Activated gamma-delta T cell treated with Interleukin-2 at 50 U/mL for 16 hours (primary cell): ENCODE data around the gene CASKIN2.

Experiments used
- DNase-seq: peaks from one replicate; pipeline ENCODE4 v3.0.0-alpha.2; 2020

CASKIN2 gene, protein sequence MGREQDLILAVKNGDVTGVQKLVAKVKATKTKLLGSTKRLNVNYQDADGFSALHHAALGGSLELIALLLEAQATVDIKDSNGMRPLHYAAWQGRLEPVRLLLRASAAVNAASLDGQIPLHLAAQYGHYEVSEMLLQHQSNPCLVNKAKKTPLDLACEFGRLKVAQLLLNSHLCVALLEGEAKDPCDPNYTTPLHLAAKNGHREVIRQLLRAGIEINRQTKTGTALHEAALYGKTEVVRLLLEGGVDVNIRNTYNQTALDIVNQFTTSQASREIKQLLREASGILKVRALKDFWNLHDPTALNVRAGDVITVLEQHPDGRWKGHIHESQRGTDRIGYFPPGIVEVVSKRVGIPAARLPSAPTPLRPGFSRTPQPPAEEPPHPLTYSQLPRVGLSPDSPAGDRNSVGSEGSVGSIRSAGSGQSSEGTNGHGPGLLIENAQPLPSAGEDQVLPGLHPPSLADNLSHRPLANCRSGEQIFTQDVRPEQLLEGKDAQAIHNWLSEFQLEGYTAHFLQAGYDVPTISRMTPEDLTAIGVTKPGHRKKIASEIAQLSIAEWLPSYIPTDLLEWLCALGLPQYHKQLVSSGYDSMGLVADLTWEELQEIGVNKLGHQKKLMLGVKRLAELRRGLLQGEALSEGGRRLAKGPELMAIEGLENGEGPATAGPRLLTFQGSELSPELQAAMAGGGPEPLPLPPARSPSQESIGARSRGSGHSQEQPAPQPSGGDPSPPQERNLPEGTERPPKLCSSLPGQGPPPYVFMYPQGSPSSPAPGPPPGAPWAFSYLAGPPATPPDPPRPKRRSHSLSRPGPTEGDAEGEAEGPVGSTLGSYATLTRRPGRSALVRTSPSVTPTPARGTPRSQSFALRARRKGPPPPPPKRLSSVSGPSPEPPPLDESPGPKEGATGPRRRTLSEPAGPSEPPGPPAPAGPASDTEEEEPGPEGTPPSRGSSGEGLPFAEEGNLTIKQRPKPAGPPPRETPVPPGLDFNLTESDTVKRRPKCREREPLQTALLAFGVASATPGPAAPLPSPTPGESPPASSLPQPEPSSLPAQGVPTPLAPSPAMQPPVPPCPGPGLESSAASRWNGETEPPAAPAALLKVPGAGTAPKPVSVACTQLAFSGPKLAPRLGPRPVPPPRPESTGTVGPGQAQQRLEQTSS (N-terminal part only)

DNA sequence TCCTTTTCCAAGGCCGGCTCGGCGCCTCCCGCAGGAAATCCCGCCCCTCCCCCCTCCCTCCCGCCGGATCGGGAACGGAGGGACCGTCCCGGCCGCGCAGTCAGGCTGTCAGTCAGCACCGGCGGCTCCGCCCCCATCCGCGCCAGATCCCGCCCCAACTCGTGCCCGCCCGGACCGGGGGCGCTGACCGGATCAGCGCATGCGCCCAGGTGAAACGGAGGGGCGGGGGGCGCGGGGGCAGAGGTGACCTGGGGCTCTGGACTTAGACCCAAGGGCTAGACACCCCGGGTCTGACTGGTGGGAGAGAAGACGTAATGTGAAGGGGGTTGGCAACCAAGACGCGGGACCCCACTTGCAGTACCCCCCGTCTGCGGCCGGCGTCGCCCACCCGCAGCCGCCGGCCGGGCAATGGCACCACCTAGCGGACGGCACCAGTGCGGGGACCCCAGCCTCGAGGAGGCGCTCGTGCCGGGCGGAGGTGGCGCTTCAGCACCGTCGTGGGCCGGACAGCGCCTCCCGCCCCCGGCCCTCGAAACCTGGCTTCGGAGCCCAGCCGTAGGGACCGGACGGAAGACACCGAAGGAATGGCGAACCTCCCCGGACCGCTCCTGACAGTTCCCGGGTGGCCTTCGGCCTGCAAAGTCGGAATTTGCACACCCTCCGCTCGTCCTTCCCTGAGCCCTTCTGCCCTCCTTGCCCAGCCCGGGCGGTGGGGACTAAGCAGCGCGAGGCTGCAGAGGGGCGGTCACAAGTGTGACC lies at the start of gene CASKIN2:
Gene CASKIN2 (minus strand): TSS at position 42 of the 759 bp plus-strand sequence. CDS start 1,733 bp downstream, outside the sequence.
- peak; percentile 72 for DNase-seq

DNA sequence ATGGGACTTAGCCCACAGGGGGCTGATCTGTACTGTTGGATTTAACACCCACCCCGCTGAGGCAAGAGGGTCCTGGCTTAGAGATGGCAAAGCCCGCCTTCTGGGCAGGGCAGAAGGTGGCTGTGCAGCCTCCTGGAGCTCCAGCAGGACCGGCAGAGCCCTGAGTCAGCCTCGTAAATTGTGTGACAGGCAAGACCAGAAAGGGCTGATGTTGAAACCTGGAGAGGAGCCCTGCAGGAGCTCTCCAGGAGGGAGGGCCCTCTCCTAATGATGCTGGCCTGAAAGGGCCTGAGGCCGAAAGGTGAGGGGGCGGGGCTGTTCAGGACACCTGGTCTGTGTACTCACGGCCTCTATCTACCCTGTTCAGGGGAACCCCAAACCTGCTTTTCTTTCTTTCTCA lies 49.7 kb upstream of the CASKIN2 start:
- DNase-seq, result no peak

DNA sequence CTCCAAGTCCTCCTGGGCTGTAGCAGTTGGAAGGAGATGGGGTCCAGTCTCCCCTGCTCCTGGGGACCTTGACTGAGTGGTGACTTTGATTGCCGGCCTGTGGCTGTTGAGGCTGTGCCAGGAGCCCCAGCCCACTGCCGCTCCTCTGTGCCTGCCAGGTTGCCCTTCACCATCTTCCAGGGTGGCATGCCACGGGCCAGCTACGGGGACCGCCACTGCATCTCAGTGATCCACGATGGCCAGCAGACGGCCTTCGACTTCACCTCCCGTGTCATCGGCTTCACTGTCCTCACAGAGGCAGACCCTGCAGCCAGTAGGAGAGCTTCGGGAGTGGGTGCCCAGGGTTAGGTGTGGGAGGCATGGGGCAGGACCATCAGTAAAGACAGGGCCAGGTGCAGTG lies 48.9 kb upstream of the CASKIN2 start:
- no peak for DNase-seq

DNA sequence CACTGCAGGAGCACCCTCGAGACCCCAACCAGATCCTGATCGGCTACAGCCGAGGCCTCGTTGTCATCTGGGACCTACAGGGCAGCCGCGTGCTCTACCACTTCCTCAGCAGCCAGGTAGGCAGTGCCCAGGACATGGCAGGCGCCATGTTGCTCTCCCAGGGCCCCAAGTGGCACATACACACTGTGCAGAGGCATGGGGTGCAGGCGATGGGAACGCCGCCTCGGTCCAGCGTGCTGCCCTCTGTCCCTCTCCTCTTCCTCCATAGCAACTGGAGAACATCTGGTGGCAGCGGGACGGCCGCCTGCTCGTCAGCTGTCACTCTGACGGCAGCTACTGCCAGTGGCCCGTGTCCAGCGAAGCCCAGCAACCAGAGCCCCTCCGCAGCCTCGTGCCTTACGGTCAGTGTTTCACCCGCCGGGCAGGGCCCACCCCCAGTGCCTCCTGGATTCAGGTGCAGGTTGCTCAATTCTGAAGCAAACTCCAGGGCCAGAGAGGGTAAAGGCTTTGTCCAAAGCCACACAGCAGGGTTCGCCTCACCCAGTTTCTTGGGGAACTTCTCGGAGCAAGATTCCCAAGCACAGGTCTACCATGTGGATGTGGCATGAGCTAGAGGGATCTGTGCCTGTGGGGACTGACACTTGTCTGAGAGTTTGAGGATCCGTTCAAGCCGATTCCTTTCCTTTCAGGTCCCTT lies 47.9 kb upstream of the CASKIN2 start:
- DNase-seq, result no peak

DNA sequence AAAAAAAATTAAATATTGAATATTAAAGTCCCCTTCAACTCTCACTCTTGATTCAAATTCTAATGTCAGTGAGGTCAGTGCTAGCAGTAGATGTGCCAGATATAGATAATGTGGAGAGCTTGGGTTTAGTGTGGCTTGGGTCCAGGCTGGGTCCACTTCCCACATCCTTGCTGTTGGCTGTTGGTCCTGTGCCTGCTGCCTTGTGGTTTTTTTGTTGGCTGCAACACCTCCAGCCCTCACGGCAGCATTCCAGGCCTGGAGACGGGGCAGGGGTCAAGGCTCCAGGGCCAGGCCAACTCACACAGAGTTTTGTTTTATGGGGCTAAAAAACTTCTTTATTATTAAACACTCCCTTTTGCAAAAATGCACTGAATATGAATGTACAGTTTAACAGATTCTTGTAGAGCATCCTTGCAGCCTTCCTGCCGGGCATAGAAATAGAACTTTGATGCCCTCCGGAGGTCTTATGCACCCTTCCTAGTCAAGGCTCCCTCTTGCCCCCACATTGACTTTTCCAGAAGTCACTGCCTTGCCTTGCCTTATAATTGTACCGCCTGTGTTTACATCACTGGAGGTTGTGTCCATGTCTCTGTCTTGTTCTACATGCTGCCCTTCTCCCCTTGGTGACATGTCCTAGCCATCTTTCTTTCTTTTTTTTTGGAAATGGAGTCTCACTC lies 46.7 kb upstream of the CASKIN2 start:
- DNase-seq, result no peak

DNA sequence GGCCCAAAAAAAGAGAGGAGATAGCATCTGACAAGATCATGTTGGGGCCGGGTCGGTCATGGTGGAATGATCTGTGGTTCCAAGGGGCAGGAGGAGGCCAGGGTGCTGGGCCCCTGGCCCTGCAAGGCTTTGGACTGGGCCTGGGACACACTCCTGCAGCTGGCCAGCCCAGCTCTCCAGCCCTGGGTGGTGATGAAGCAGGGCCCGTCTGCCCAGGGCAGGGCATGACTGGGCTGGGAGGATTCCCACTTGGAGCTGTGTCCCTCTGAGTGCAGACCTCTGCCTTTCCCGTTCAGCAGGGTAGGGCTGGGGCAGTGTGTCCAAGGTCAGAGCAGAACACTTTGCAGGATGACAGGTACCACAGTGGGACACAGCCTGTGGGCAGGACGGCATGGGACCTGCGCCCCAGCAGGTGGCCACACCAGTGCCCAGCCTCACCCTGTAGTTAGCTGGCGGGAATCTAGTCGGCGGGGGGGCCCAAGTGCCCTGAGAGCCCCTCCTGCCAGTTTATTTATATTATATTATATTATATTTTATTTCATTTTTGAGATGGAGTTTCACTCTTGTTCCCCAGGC lies 44.7 kb upstream of the CASKIN2 start:
- DNase-seq, result no peak

DNA sequence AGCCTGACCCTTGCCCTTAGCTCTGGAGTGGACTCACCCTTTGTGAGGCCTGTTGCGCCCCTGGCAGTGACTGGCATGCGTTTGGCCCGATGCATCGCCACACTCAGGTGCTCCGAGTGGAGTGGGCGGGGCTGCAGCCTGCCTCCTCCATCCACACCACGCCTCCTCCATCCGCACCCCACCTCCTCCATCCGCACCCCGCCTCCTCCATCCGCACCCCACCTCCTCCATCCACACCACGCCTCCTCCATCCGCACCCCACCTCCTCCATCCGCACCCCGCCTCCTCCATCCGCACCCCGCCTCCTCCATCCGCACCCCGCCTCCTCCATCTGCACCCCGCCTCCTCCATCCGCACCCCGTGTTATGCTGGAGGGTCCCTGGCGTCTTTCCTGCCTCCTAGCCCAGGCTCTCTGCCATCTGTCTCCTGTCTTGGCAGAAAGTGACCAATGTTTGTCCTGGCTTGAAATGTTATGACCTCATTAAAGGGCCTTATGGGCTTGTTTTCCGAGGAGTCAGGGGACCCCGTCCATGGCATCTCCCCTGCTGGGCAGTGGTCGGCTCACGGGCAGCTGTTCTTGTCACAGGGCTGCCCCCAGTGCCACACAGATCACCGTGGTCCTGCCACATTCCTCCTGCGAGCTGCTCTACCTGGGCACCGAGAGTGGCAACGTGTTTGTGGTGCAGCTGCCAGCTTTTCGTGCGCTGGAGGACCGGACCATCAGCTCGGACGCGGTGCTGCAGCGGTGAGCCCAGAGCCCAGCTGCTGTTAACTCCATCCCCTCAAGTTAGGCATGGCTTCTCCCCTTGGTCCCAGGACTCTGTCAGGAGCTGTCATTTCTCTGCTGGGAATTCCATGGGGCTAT lies 43.6 kb upstream of the CASKIN2 start:
- no peak for DNase-seq

DNA sequence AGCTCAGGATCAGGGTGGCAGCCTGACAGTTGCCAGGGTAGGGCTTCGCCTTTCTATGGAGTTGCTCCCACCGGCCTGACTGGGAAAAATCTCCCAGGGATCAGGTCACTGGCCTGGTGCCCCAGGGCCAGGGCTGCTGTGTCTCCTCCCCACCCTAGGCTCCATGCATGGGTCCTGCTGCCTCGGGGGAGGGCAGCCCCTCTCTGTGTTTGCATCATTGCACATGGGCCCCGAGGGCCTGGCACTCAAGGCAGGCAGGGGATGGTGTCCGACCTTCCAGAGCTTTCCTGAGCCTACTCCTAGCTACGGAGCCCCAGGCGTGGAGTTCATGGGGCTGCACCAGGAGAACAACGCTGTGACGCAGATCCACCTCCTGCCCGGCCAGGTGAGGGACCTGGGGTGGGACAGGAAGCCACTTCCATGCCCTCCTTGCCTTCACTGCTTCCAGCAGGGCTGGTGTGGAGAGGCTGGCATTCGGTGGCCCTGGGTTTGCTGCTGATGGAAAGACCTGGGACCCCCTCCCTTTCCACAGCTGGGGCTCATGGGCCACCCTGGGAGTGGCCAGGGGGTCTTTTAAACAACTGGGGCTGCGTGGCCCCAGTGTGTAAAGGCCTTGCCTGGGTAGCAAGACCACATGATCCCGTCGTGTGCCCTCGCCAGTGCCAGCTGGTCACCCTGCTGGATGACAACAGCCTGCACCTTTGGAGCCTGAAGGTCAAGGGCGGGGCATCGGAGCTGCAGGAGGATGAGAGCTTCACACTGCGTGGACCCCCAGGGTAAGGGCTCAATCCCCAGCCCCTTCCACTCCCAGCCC lies 42.7 kb upstream of the CASKIN2 start:
- DNase-seq, result no peak

DNA sequence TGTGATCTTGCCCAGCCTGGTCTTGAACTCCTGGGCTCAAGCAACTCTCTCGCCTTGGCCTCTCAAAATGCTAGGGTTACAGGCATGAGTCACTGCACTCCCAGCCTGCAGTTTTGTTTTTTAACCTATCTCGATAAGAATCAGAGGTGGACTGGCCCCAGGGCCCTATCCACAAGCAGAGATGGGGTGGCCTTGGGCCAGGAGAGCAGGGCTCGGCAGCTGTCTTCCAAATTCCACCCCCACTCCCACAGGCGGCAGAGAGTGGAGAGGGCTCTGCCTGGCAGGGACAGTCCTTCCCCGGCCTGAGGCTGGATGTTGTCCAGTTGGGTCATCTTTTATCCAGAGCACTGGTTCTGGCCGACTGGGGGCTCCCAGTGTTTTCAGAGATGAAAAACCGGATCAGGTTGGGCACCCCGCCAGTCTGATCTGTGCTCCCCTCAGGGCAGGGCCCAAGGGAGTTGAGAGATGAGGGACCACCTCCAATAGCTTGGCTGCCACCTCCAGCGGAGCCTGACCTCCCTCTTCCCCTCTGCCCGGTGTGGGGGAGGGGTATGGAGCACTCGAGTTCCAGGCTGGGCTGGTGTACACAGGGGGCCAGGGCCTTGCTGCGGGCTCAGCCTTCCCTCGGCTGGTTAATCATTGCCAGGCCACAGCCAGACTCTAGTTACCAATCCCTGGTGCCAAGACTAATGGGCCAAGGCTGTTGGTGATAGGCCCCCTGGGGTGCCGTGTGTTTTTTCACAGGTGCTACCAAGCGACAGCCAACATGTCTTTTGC lies 41.9 kb upstream of the CASKIN2 start:
- no peak for DNase-seq

DNA sequence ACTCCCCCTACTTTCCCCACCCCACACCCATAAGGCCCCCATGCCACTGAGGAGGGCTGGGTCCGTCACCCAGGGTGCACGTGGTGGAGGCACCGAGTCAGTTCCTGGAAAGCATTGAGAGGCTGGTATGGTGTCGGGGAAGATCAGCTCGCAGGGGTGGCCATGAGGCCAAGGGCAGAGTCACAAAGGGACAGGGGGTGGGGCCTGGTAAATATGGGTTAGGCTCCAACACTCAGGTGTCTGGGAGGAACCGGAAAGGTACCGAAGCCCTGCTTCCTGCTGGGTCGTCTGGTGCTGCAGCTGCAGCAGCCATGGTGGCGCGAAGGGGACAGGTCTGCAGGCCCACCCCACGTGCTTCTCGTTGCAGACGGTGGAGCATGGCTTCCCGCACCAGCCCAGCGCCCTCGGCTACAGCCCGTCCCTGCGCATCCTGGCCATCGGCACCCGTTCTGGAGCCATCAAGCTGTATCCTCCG lies 40.4 kb upstream of the CASKIN2 start:
- no peak for DNase-seq

DNA sequence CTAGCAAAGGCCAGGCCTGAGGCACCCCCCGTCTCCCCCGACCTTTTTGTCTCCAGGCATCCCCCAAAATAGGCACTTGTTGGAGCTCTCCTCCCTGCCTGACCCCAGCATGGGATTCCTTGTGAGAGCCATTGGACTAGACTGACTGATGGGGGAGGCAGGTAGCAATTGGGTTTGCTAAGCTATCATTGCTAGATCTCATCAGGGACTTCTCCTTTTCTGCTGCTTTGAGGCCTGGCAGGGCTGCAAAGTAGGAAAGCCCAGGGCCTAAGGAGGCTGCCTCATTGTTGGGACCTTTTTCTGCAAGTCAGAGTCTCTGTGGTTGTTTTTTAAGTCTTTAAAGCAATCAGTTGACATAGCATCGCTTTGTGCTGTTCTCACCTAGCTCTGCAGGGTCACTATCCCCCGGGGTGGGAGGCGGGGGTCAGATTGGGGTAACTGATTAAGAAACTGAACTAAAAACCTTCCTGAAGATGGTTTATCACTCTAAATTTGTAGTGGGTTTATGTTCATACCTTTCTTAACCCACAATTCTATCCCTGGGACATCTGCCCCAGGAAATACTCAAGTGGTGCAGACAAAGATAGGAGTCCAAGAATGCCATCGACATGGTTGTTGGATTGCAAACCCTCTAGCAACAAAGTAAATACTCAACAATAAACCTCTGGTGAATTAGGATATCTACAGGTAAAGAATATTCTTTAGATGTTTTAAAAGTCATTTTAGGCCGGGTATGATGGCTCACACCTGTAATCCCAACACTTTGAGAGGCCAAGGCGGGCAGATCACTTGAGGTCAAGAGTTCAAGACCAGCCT lies 38.2 kb upstream of the CASKIN2 start:
- DNase-seq, result no peak

DNA sequence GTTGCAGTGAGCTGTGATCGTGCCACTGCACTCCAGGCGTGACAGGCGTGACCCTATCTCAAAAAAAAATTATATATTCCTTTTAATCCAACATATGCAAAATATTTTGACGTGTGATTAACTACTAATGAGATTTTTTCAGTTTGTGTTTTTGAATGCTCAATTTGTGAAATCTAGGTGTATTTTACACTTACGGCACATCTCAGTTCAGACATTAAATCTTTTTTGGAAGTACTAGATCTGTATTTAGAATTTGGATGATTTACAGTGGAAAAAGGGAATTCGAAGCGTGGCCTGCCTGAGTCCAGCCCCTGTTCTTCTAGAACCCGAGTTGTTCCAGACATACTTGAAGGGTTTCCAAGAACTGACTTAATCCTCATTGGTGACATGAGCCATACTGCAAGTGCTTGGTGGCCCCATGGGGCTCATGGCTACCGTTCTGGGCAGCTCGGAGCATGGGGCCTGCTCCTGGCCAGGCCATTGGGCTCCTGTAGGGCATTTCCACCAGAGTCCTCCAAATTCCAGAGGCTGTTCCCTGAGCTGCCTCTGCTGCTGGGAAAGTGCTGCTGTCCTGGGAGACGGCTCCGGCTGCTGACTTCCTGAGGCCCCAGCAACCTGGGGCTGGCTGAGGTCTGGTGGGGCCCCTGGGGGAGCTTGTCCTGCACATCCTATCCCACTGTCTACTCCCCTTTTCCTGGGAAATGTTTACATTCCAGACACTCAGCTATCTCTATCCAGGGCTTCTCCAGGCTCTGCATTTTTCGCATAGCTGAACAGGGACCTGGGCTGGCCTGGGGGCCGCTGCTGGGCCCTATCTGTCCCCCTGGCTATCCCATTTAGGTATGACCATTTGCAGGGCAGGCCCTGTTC lies 37.3 kb upstream of the CASKIN2 start:
- no peak for DNase-seq

DNA sequence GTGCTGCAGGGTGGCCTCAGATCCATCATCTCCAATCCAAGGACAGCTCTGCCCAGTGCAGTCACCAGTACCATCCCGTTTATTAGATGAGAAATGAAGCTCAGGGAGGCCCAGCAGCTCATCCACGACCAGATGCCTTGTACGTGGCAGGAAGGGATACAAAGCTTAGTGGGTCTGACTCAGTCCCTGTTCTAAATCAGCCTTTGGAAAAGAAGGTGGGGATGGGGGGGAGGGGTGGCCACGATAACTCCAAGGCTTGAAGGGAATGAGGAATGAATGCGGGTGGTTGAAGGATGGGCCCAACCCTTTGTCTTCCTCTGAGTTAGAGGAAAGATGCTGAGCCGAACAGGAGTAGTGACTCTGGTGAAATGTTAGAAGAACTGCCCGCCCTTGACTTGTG lies 35.9 kb upstream of the CASKIN2 start:
- DNase-seq, result no peak

DNA sequence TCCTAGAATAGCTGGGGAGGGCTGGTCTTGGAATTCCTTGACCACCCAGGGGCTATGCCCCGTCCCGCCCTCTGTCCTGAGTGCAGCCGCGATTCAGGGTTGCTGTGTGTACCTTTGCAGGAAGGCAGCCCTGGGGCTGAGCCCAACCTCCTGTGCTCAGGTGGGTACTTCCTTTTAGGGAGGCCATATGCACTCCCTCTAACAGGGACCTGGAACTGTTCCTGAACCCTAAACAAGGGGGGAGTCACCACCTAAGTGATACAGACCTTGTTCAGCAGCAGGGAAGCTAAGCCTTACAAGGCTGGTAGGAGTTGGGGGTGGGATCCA lies 34.8 kb upstream of the CASKIN2 start:
- no peak for DNase-seq

DNA sequence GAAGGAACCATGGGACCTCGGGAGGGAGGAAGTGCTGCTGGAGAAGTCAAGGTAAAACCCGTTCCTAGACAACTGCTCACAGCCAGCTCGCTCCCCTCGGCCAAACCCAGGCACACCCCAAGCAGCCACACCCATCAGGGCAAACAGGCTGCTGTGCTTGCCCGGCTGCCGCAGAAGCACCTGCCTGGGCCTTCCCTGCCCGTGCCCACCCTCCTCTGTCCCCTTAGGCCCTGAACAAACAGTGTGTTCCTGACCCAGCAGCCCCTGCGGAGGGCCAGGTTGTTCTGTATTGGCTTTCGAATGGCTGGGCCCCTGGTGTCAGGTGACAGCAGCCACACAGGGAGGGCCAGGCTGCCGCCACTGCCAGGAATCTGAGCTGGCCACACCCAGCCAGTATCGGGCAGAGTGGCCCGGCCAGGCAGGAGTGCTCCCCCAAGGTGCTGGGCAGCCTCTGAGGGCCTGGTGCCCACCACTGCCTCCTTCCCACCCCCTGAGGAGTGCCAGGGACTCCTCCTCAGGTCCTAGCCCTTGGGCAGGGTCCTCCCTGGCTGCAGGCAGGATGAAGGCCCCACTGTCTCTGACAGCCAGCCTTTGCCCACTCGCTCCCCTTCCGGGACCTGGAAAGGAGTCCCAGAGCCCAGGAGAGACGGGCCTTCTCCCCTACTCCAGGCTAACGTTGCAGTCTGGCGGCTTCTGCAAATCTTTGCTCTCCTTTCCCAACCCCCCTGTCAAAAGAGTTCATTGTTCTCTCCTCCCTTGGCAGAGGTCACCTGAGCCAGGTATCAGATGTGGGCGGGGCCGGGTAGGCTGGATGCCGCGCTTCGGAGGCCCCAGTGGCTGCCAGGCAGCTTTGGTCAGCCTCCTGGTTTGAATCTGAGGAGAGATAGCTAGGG lies 34.2 kb upstream of the CASKIN2 start:
- DNase-seq, result no peak
